ENCODE results near the gene C1D. TPM values are rescaled to one million over a fixed set of nuclear protein-coding genes. Genes with fewer than 3 reads are reported as not detected.

The C1D gene
- total RNA-seq, 1 donor from 2014 or later: 16.2 TPM

- Mint-ChIP-seq H3K9me3 (ENCODE audit: low read depth) (no peaks in the 10 kb centered on the region), H3K27me3 (ENCODE audit: low read depth) (peaks cover 3% of the 10 kb centered on the region), H3K4me3 (ENCODE audit: unreplicated experiment) (no peak overlapping the region), H3K4me1 (ENCODE audit: low read depth) (peaks cover 5% of the 10 kb centered on the region), H3K27ac (ENCODE audit: unreplicated experiment) (no peak overlapping the region), H3K36me3 (ENCODE audit: low read depth) (no peaks in the 10 kb centered on the region)
- no peak for TF ChIP-seq CTCF (IDR thresholded peaks at IDR 0.05)
- no peak for DNase-seq (ENCODE audit: low spot score)
Measured at GRCh38 chr2:68094111-68094510, 31.3 kb upstream of the C1D start.

- H3K4me3 Mint-ChIP-seq (ENCODE audit: unreplicated experiment): no peak overlapping the region
Measured at GRCh38 chr2:68093634-68094033, 30.8 kb upstream of the C1D start.

DNA sequence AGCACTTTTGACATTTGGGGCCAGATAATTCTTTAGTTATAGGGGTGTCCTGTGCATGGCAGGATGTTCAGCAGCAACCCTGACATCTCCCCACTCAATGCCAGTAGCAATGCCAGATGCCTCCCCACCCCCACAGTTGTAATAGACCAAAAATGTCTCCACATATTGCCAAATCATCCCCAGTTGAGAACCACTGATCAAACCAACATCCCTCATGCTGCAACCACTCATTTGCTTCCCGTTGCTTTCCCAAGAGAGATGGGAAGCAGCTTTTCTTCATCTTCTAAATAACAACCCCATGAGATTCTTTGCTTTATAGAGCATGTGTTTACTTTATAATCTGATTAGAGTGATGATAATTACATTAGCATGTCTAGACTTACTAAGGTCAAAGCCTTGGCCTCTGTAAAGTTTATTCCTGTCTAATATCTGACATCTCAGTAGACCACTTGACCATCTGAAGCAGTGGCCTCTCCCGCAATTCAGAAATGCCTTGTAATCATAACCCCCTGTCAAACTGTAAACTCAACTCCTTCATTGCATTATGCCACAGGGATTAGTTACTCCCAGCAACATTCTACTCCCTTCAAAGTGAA lies 28.7 kb upstream of the C1D start:
- H3K9me3 Mint-ChIP-seq (ENCODE audit: low read depth): no peaks in the 10 kb centered on the region
- no peak for DNase-seq (ENCODE audit: low spot score)
- no peak overlapping the region for H3K27ac Mint-ChIP-seq (ENCODE audit: unreplicated experiment)
- TF ChIP-seq CTCF (IDR thresholded peaks at IDR 0.05): no peak
- H3K4me3 Mint-ChIP-seq (ENCODE audit: unreplicated experiment): no peak overlapping the region
- no peaks in the 10 kb centered on the region for H3K36me3 Mint-ChIP-seq (ENCODE audit: low read depth)
- H3K27me3 Mint-ChIP-seq (ENCODE audit: low read depth): peaks cover 7% of the 10 kb centered on the region
- H3K4me1 Mint-ChIP-seq (ENCODE audit: low read depth): no peaks in the 10 kb centered on the region

More at GRCh38 chr2:68093634-68094033, 30.8 kb upstream of the C1D start:
- H3K4me1 Mint-ChIP-seq (ENCODE audit: low read depth): peaks cover 5% of the 10 kb centered on the region
- no peak for TF ChIP-seq CTCF (IDR thresholded peaks at IDR 0.05)
- H3K27ac Mint-ChIP-seq (ENCODE audit: unreplicated experiment): no peak overlapping the region
- no peaks in the 10 kb centered on the region for H3K9me3 Mint-ChIP-seq (ENCODE audit: low read depth)
- H3K27me3 Mint-ChIP-seq (ENCODE audit: low read depth): peaks cover 3% of the 10 kb centered on the region
- no peaks in the 10 kb centered on the region for H3K36me3 Mint-ChIP-seq (ENCODE audit: low read depth)
- no peak for DNase-seq (ENCODE audit: low spot score)

DNA sequence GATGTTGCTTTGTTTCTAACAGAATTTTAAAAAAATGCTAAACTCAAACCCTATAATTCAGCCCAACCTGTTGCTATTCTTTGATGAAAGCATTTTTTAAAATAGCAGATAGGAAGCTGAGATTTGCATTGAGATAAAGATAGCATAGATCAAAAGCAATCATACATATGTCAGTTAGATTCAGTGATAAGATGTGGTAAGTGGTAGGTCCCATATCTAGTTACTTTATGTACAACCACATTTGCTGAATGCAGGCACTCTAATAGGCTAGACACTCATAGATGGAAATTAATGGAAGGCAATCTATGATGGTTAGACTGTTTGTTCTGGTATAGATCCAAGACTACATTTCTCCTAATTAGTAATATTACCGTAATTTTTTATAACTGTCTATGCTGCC lies 27.2 kb upstream of the C1D start:
- no peak for DNase-seq (ENCODE audit: low spot score)
- no peak overlapping the region for H3K4me3 Mint-ChIP-seq (ENCODE audit: unreplicated experiment)
- peaks cover 18% of the 10 kb centered on the region for H3K27me3 Mint-ChIP-seq (ENCODE audit: low read depth)
- no peaks in the 10 kb centered on the region for H3K36me3 Mint-ChIP-seq (ENCODE audit: low read depth)
- no peak overlapping the region for H3K27ac Mint-ChIP-seq (ENCODE audit: unreplicated experiment)
- TF ChIP-seq CTCF (IDR thresholded peaks at IDR 0.05): no peak
- no peaks in the 10 kb centered on the region for H3K9me3 Mint-ChIP-seq (ENCODE audit: low read depth)
- no peaks in the 10 kb centered on the region for H3K4me1 Mint-ChIP-seq (ENCODE audit: low read depth)

DNA sequence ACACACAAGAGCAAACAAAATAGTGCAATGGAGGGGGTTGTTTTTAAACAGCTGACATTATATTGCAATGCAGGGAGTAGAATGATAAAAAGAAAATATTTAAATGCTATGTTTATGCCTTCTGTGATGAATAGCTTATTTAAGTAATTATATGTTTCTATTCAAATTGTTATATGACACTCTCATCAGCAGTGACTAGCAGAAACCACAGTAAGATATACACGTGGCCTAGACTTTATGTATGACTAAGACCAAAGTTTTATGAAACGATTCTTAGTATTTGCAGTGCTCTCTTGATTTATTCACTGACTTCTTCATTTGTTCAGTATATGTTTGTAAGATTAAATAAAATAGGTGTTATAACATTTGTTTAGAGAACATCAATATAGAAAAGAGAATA lies 26.1 kb upstream of the C1D start:
- no peak for TF ChIP-seq CTCF (IDR thresholded peaks at IDR 0.05)
- Mint-ChIP-seq H3K27ac (ENCODE audit: unreplicated experiment) (no peak overlapping the region), H3K27me3 (ENCODE audit: low read depth) (peaks cover 20% of the 10 kb centered on the region), H3K9me3 (ENCODE audit: low read depth) (no peaks in the 10 kb centered on the region), H3K4me3 (ENCODE audit: unreplicated experiment) (no peak overlapping the region), H3K4me1 (ENCODE audit: low read depth) (no peaks in the 10 kb centered on the region), H3K36me3 (ENCODE audit: low read depth) (no peaks in the 10 kb centered on the region)
- DNase-seq (ENCODE audit: low spot score): no peak

Measured in chondrocyte (in vitro differentiated cells).